ENCODE results near the gene CDK11B.

The CDK11B gene

DNA sequence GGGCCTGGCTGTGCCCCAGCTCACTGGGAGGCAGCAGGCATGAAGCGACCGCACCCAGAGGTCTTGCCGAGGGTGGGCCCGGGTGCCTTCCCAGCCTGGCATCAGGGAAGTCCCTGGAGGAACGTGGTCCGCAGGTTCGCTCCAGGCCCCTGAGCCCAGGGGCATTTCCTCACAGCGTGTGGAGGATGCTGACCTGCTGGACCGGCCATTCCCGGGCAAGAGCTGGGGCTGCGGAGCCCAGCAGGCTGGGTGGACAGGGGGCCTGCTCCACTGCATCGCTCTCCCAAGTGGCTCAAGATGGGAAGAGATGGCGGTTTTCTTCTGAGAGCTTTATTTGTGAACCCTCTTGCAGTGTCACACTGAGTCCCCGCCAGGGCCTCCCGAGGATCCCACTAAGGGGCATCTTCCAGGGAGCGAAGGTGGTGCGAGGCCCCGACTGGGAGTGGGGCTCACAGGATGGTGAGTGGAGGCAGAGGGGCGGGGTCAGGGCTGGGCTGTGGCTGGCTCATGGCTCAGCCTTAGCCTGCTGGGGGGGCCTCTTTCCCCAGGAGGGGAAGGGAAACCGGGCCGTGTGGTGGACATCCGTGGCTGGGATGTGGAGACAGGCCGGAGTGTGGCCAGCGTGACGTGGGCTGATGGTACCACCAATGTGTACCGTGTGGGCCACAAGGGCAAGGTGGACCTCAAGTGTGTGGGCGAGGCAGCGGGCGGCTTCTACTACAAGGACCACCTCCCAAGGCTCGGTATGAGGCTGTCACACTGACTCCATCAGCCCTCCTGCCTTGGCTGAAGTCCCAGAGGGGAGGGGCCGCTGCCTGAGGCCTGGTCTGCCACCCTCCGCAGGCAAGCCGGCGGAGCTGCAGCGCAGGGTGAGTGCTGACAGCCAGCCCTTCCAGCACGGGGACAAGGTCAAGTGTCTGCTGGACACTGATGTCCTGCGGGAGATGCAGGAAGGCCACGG lies 34.1 kb downstream of the CDK11B start:
- no peak overlapping the region for H3K4me3 ChIP-seq (ENCODE audit: low read length)
- no peak overlapping the region for H3K27ac ChIP-seq (ENCODE audit: low read length)
- TF ChIP-seq, protein P1, sequence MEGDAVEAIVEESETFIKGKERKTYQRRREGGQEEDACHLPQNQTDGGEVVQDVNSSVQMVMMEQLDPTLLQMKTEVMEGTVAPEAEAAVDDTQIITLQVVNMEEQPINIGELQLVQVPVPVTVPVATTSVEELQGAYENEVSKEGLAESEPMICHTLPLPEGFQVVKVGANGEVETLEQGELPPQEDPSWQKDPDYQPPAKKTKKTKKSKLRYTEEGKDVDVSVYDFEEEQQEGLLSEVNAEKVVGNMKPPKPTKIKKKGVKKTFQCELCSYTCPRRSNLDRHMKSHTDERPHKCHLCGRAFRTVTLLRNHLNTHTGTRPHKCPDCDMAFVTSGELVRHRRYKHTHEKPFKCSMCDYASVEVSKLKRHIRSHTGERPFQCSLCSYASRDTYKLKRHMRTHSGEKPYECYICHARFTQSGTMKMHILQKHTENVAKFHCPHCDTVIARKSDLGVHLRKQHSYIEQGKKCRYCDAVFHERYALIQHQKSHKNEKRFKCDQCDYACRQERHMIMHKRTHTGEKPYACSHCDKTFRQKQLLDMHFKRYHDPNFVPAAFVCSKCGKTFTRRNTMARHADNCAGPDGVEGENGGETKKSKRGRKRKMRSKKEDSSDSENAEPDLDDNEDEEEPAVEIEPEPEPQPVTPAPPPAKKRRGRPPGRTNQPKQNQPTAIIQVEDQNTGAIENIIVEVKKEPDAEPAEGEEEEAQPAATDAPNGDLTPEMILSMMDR (IDR thresholded peaks at IDR 0.05; ENCODE audit: low read depth, low read length), result no peak
- TF ChIP-seq EZH2phosphoT487 (IDR thresholded peaks at IDR 0.05; ENCODE audit: low read depth), result no peak
- H3K36me3 ChIP-seq (replicated peaks; ENCODE audit: low read depth, low read length), result no peaks in the 10 kb centered on the region
- no peaks in the 10 kb centered on the region for H3K4me1 ChIP-seq (ENCODE audit: low read length)
- no peak overlapping the region for H2AFZ ChIP-seq (ENCODE audit: low read depth, low read length)
- no peak overlapping the region for H3K9ac ChIP-seq (ENCODE audit: low read length)
- no peaks in the 10 kb centered on the region for H3K9me3 ChIP-seq (ENCODE audit: insufficient read depth, low read length)
- H4K20me1 ChIP-seq (ENCODE audit: insufficient read depth, low read length), result no peaks in the 10 kb centered on the region
- no peaks in the 10 kb centered on the region for H3K79me2 ChIP-seq (ENCODE audit: low read length)
- H3K4me2 ChIP-seq (ENCODE audit: low read length), result no peak overlapping the region
- H3K27me3 ChIP-seq (ENCODE audit: low read depth, low read length), result no peaks in the 10 kb centered on the region

DNA sequence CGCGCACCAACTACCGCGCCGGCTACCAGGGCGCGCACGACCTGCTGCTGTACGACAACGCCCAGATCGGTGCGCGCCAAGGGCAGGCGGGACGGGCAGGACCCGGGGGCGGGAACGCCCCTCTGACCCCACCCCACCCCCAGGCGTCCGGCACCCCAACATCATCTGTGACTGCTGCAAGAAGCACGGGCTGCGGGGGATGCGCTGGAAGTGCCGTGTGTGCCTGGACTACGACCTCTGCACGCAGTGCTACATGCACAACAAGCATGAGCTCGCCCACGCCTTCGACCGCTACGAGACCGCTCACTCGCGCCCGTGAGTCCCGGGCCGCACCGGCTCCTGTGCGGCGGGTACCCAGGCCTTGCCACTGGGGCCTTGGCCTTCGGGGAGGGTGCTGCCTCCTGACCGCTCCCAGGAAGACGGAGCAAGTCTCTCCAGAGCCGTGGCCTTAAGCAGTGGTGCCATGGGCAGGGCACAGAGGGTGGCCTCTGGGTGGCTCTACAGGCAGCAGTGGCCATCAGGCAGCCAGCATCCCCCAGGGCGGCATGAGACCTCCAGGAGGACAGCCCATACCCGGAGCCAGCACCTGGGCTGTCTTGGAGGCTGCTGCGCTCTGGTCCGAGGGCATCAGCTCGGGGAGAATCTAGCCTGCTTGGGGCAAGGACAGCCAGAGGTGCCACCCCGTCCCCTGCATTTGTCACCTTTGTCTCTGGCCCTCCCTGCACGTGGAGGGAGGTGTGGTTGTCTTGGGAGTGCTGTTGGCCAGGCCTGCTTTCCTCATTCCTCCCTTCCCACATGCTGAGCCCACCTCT lies 35.0 kb downstream of the CDK11B start:
- no peak overlapping the region for H3K4me3 ChIP-seq (ENCODE audit: low read length)
- no peaks in the 10 kb centered on the region for H4K20me1 ChIP-seq (ENCODE audit: insufficient read depth, low read length)
- H3K4me2 ChIP-seq (ENCODE audit: low read length), result no peak overlapping the region
- H2AFZ ChIP-seq (ENCODE audit: low read depth, low read length), result no peak overlapping the region
- no peaks in the 10 kb centered on the region for H3K4me1 ChIP-seq (ENCODE audit: low read length)
- no peak overlapping the region for H3K9ac ChIP-seq (ENCODE audit: low read length)
- no peaks in the 10 kb centered on the region for H3K9me3 ChIP-seq (ENCODE audit: insufficient read depth, low read length)
- no peaks in the 10 kb centered on the region for H3K36me3 ChIP-seq (replicated peaks; ENCODE audit: low read depth, low read length)
- H3K27ac ChIP-seq (ENCODE audit: low read length), result no peak overlapping the region
- no peaks in the 10 kb centered on the region for H3K79me2 ChIP-seq (ENCODE audit: low read length)
- H3K27me3 ChIP-seq (ENCODE audit: low read depth, low read length), result no peaks in the 10 kb centered on the region
- TF ChIP-seq, protein P1 (IDR thresholded peaks at IDR 0.05; ENCODE audit: low read depth, low read length), result no peak
- TF ChIP-seq EZH2phosphoT487 (IDR thresholded peaks at IDR 0.05; ENCODE audit: low read depth), result no peak

DNA sequence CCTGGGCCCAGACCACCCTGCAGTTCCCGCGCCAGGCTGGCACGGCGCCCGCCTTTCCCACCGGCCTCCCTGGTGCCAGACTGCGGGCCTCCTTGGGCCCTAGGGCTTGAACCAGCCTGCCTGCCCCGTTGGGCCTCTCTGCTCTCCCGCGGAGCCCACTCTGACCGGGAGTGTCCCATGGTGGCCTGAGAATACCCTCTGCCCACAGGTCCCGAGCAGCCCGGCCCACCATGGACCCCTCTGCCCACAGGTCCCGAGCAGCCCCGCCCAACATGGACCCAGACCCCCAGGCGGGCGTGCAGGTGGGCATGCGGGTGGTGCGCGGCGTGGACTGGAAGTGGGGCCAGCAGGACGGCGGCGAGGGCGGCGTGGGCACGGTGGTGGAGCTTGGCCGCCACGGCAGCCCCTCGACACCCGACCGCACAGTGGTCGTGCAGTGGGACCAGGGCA lies 35.6 kb downstream of the CDK11B start:
- Histone ChIP-seq H3K4me1 (ENCODE audit: low read length) (no peaks in the 10 kb centered on the region), H3K36me3 (replicated peaks; ENCODE audit: low read depth, low read length) (no peaks in the 10 kb centered on the region), H2AFZ (ENCODE audit: low read depth, low read length) (no peak overlapping the region), H4K20me1 (ENCODE audit: insufficient read depth, low read length) (no peaks in the 10 kb centered on the region), H3K9me3 (ENCODE audit: insufficient read depth, low read length) (no peaks in the 10 kb centered on the region), H3K27me3 (ENCODE audit: low read depth, low read length) (no peaks in the 10 kb centered on the region), H3K27ac (ENCODE audit: low read length) (no peak overlapping the region), H3K4me3 (ENCODE audit: low read length) (no peak overlapping the region), H3K9ac (ENCODE audit: low read length) (no peak overlapping the region), H3K4me2 (ENCODE audit: low read length) (no peak overlapping the region), H3K79me2 (ENCODE audit: low read length) (no peaks in the 10 kb centered on the region)
- no peak for TF ChIP-seq EZH2phosphoT487 (IDR thresholded peaks at IDR 0.05; ENCODE audit: low read depth)
- TF ChIP-seq, protein P1 (IDR thresholded peaks at IDR 0.05; ENCODE audit: low read depth, low read length), result no peak

DNA sequence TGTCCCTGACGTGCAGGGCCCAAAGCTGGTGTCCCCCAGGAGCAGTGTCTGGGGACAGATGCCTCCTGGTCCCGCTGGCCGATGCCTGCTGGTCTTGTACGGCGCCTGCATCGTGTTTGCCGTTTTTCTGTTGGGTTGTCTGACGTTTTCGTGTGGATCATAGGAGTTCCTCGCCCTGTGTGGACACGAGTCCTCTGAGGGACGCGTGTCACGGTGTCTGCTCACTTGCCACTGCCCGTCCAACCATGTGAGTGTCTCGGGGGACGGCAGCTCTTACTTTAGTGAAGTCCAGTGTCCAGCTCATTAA lies 36.1 kb downstream of the CDK11B start:
- H3K79me2 ChIP-seq (ENCODE audit: low read length), result no peaks in the 10 kb centered on the region
- H4K20me1 ChIP-seq (ENCODE audit: insufficient read depth, low read length), result no peaks in the 10 kb centered on the region
- H2AFZ ChIP-seq (ENCODE audit: low read depth, low read length), result no peak overlapping the region
- no peak overlapping the region for H3K9ac ChIP-seq (ENCODE audit: low read length)
- H3K27me3 ChIP-seq (ENCODE audit: low read depth, low read length), result no peaks in the 10 kb centered on the region
- H3K4me1 ChIP-seq (ENCODE audit: low read length), result no peaks in the 10 kb centered on the region
- no peak overlapping the region for H3K4me2 ChIP-seq (ENCODE audit: low read length)
- TF ChIP-seq, protein P1 (IDR thresholded peaks at IDR 0.05; ENCODE audit: low read depth, low read length), result no peak
- no peak for TF ChIP-seq EZH2phosphoT487 (IDR thresholded peaks at IDR 0.05; ENCODE audit: low read depth)
- H3K27ac ChIP-seq (ENCODE audit: low read length), result no peak overlapping the region
- no peaks in the 10 kb centered on the region for H3K9me3 ChIP-seq (ENCODE audit: insufficient read depth, low read length)
- no peaks in the 10 kb centered on the region for H3K36me3 ChIP-seq (replicated peaks; ENCODE audit: low read depth, low read length)
- H3K4me3 ChIP-seq (ENCODE audit: low read length), result no peak overlapping the region
